ENCODE measurements around the gene CFAP58.

DNA sequence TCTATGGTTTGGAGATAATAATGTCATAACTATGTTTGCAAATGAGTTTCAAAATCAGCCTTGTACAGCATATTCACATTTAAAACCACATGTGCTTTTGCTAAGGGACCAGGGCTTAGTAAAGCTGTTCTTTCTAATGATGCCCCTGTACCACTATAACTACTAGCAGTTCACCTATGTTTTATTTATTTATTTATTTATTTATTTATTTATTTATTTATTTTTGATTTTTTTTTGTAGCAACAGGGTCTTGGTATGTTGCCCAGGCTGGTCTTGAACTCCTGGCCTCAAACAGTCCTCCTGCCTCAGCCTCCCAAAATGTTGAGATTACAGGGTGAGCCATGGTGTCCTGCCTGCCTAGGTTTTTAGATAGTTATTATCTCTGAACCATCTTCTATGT, 96.9 kb downstream of the CFAP58 start:
- TF ChIP-seq CTCF (IDR thresholded peaks at IDR 0.05; ENCODE audit: low read depth, low read length, missing input control) (no peak), TAF1 (conservative IDR thresholded peaks at IDR 0.05) (no peak), YY1 (IDR thresholded peaks at IDR 0.05) (no peak), JUND (IDR thresholded peaks at IDR 0.05) (no peak), ZBTB33 (IDR thresholded peaks at IDR 0.05) (no peak), SP1 (IDR thresholded peaks at IDR 0.05) (no peak), MAX (IDR thresholded peaks at IDR 0.05) (no peak), GABPA (IDR thresholded peaks at IDR 0.05 in 1 of 2, conservative IDR thresholded peaks at IDR 0.05 in 1 of 2) (no peak), EGR1 (IDR thresholded peaks at IDR 0.05; ENCODE audit: low read depth in 2 of 2) (no peak)
- TF ChIP-seq, protein P1, sequence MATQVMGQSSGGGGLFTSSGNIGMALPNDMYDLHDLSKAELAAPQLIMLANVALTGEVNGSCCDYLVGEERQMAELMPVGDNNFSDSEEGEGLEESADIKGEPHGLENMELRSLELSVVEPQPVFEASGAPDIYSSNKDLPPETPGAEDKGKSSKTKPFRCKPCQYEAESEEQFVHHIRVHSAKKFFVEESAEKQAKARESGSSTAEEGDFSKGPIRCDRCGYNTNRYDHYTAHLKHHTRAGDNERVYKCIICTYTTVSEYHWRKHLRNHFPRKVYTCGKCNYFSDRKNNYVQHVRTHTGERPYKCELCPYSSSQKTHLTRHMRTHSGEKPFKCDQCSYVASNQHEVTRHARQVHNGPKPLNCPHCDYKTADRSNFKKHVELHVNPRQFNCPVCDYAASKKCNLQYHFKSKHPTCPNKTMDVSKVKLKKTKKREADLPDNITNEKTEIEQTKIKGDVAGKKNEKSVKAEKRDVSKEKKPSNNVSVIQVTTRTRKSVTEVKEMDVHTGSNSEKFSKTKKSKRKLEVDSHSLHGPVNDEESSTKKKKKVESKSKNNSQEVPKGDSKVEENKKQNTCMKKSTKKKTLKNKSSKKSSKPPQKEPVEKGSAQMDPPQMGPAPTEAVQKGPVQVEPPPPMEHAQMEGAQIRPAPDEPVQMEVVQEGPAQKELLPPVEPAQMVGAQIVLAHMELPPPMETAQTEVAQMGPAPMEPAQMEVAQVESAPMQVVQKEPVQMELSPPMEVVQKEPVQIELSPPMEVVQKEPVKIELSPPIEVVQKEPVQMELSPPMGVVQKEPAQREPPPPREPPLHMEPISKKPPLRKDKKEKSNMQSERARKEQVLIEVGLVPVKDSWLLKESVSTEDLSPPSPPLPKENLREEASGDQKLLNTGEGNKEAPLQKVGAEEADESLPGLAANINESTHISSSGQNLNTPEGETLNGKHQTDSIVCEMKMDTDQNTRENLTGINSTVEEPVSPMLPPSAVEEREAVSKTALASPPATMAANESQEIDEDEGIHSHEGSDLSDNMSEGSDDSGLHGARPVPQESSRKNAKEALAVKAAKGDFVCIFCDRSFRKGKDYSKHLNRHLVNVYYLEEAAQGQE (IDR thresholded peaks at IDR 0.05) = no peak
- TF ChIP-seq, protein P2, sequence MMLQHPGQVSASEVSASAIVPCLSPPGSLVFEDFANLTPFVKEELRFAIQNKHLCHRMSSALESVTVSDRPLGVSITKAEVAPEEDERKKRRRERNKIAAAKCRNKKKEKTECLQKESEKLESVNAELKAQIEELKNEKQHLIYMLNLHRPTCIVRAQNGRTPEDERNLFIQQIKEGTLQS (IDR thresholded peaks at IDR 0.05) = no peak

All from liver (tissue), 3 donors.